ENCODE measurements around the gene CELF2.

Gene CELF2

GRCh38 chr10:11242443-11243387 lies 225.0 kb downstream of the CELF2 start:
- no peak for DNase-seq (ENCODE audit: low read depth in 2 of 3, low spot score in 2 of 3)

DNA sequence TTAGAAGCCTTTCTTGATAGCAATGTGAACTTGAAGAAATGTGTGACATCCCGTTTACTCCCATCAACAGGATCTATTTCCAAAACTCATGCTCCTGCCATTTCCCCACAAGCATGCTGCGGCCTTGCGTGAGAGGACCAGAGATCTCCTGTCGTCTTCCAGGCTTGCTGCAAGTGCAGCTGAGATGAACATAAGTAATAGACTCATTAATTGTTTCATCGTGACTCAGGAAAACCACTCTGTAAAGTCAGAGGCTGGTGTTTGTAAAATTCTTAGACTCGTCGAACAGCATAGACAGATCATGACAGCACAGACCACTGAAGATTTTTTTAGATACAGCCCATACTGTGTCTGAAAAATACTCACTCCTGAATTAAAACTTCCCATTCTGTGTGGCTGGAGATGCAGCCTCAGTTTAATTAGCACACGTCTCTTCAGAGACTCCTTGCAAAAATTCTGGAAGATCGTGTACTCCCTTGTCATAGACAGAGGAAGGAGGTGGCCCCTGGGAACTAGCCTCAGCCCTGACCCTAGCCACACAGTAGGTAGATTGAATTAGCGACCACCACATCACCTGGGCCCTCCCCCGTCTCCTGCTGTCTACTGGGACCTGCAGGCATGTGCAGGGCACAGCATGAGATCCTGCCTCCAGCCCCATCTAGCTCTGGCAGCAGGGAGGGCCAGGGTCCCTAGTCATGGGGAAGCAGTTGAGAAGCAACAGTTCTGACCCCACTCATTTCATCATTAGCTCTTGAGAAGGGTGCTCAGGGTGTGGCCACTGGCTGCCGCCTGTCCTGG lies 226.0 kb downstream of the CELF2 start:
- no peak for DNase-seq (ENCODE audit: low read depth in 2 of 3, low spot score in 2 of 3)

DNA sequence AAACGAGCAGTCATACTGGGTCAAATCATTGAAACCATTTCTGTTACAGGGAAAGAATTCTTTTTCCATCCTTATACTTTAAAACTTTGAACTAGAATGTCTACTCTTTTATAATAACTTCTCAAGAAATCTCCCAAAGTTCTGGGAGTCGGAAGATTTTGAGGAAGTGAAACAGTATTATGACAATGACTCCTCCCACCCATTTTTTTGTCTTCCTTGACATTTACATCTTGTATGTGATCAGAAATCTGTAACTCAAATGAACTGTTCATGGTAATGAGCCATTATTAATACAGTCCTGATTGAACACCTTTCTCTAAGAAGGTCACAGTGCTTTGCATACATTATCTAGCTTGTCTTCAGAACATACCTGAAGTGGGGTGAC lies 227.4 kb downstream of the CELF2 start:
- no peak for DNase-seq (ENCODE audit: low read depth in 2 of 3, low spot score in 2 of 3)

GRCh38 chr10:11245510-11245909 lies 227.8 kb downstream of the CELF2 start:
- DNase-seq (ENCODE audit: low read depth in 2 of 3, low spot score in 2 of 3), result no peak

GRCh38 chr10:11245981-11246590 lies 228.4 kb downstream of the CELF2 start:
- DNase-seq (ENCODE audit: low read depth in 2 of 3, low spot score in 2 of 3), result no peak

GRCh38 chr10:11246752-11247467 lies 229.2 kb downstream of the CELF2 start:
- DNase-seq (ENCODE audit: low read depth in 2 of 3, low spot score in 2 of 3), result no peak

DNA sequence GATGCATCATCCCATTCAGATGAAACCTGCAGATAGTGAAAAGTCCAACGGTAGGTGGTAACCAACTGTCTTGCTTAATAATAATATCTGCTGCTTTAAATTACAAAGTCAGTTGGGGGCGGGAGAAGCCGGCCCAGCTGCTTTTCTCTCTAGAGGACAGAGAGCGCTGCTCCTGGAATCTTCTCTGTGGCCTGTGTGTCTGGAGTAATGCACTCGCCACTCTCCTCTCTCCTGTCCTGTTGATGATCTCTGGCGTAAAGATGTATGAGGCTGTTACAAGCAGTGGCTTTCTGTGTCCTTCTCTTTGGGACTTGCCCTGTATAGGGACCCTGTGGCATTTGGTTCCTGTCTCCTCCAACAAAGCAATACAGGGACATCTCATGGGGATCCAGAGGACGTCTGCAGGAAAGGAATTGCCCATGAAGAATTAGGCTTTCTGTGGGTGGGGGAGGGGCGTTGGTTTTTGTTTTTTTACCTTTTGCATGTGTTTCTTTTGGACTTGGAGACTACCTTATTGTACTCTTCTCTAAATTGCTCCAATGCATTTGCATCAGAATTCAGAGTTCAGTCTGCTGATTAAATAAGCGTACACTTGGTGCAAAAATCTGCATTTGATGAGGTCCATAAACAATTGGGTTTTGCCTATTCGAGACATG lies 231.6 kb downstream of the CELF2 start:
- DNase-seq (ENCODE audit: low read depth in 2 of 3, low spot score in 2 of 3), result no peak

- no peak for DNase-seq (ENCODE audit: low read depth in 2 of 3, low spot score in 2 of 3)
Observed at GRCh38 chr10:11249808-11250195, 232.1 kb downstream of the CELF2 start.

- DNase-seq (ENCODE audit: low read depth in 2 of 3, low spot score in 2 of 3), result no peak
Observed at GRCh38 chr10:11250304-11250703, 232.6 kb downstream of the CELF2 start.

- DNase-seq (ENCODE audit: low read depth in 2 of 3, low spot score in 2 of 3), result no peak
Observed at GRCh38 chr10:11252887-11253286, 235.2 kb downstream of the CELF2 start.

GRCh38 chr10:11253385-11254002 lies 235.8 kb downstream of the CELF2 start:
- DNase-seq (ENCODE audit: low read depth in 2 of 3, low spot score in 2 of 3), result no peak

DNA sequence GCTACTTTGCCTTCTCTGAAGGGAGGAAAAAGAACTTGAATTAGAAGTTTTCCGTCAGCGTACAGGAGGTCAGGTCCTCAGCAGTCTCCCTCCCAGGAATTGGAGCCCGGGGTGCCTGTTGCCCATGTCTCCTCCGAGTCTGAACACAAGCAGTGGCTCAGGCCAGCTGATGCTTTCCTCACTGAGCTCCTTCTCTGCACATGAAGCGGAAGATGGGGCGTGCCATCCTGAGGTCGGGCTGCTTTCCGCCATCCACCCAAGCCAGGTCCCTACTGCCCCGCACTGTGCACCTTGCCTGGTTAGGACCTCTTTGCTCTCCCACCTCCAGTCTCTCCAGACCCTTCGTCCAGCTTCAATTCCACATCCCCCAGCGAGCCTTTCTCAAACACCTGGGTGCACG lies 237.5 kb downstream of the CELF2 start:
- DNase-seq (ENCODE audit: low read depth in 2 of 3, low spot score in 2 of 3), result no peak

- DNase-seq (ENCODE audit: low read depth in 2 of 3, low spot score in 2 of 3), result no peak
Observed at GRCh38 chr10:11255796-11256444, 238.2 kb downstream of the CELF2 start.

DNA sequence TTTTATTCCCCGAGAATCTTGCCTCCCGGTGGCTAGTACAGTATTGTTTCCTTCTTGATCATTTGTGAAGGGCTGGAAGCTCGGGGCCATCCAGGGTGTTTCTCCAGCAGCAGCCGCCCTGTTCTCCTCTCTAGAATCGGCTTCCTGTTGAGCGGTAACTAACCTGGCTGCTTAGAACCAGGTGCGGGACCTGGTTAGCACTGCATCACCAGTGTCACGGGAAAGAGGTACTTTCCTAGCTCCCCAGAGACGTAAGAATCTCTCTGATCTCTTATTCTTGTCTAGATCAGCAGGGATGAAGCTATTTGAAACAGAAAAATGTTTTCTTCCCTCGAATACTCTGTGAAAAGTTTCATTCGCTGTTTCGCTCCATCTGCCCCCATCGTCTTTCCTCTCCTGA lies 239.2 kb downstream of the CELF2 start:
- no peak for DNase-seq (ENCODE audit: low read depth in 2 of 3, low spot score in 2 of 3)

GRCh38 chr10:11257440-11258090 lies 239.9 kb downstream of the CELF2 start:
- DNase-seq (ENCODE audit: low read depth in 2 of 3, low spot score in 2 of 3), result no peak

GRCh38 chr10:11260170-11260569 lies 242.5 kb downstream of the CELF2 start:
- DNase-seq (ENCODE audit: low read depth in 2 of 3, low spot score in 2 of 3), result no peak

DNA sequence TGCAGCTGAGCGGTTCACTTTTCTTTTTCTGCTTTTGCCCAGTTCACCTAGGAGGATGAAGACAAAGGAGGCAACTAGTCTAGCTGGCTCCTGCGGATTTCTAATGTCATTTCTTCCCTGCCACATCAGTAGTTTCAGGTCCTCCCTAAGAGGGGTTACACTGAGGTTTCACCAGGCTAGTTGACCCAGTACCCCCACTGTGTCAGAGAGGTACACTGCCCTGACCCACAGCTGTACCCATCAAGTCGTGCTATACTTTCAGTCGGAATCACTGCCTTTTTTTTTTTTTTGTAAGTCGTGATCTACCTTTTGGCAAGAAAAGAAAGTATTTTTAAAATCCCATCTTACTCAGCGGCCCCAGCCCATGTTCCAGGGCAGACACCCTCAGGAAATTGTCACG lies 243.5 kb downstream of the CELF2 start:
- DNase-seq (ENCODE audit: low read depth in 2 of 3, low spot score in 2 of 3), result no peak

GRCh38 chr10:11261687-11262493 lies 244.2 kb downstream of the CELF2 start:
- no peak for DNase-seq (ENCODE audit: low read depth in 2 of 3, low spot score in 2 of 3)
